Anterior cingulate cortex (tissue), 58 donors: Measurements from ENCODE around the gene HOMER3.

Experiments
- DNase-seq, 58 donors: peaks; one replicate each; lab custom pipeline; 2025; lab: John Stamatoyannopoulos, UW

The HOMER3 gene

GRCh38 chr19:18940769-18941627, at the start of gene HOMER3:
HOMER3 (minus strand) TSS chr19:18941217; CDS start chr19:18938982, 2,235 bp downstream.
- DNase-seq, result peak in 51 of 58 donors; percentile 5 to 82 (median 56)

- DNase-seq, result no peak
Observed at GRCh38 chr19:18990128-18990708, 49.2 kb upstream of the HOMER3 start.

GRCh38 chr19:18989316-18989715, 48.3 kb upstream of the HOMER3 start:
- DNase-seq, result peak in 1 of 58 donors; percentile 2

- no peak for DNase-seq
Observed at GRCh38 chr19:18987456-18987855, 46.4 kb upstream of the HOMER3 start.

GRCh38 chr19:18985257-18985656, 44.2 kb upstream of the HOMER3 start:
- peak in 31 of 58 donors; percentile 3 to 68 (median 26) for DNase-seq

GRCh38 chr19:18984251-18984650, 43.2 kb upstream of the HOMER3 start:
- no peak for DNase-seq

- no peak for DNase-seq
Observed at GRCh38 chr19:18982669-18983068, 41.7 kb upstream of the HOMER3 start.

GRCh38 chr19:18980432-18981020, 39.5 kb upstream of the HOMER3 start:
- DNase-seq, result no peak

- no peak for DNase-seq
Observed at GRCh38 chr19:18978616-18979015, 37.6 kb upstream of the HOMER3 start.

GRCh38 chr19:18975869-18976268, 34.9 kb upstream of the HOMER3 start:
- DNase-seq, result no peak

GRCh38 chr19:18975011-18975410, 34.0 kb upstream of the HOMER3 start:
- DNase-seq, result no peak

- no peak for DNase-seq
Observed at GRCh38 chr19:18972851-18973250, 31.8 kb upstream of the HOMER3 start.

GRCh38 chr19:18972301-18972811, 31.3 kb upstream of the HOMER3 start:
- DNase-seq, result no peak

GRCh38 chr19:18969931-18970659, 29.1 kb upstream of the HOMER3 start:
- DNase-seq, result no peak

- DNase-seq, result peak in 8 of 58 donors; percentile 0 to 27 (median 12)
Observed at GRCh38 chr19:18967358-18968146, 26.5 kb upstream of the HOMER3 start.

- DNase-seq, result no peak
Observed at GRCh38 chr19:18966307-18966706, 25.3 kb upstream of the HOMER3 start.

- DNase-seq, result no peak
Observed at GRCh38 chr19:18964121-18964520, 23.1 kb upstream of the HOMER3 start.

- no peak for DNase-seq
Observed at GRCh38 chr19:18961767-18962620, 21.0 kb upstream of the HOMER3 start.

GRCh38 chr19:18960370-18960769, 19.4 kb upstream of the HOMER3 start:
- no peak for DNase-seq
